ENCODE data around the gene C9orf72.

Gene C9orf72

DNA sequence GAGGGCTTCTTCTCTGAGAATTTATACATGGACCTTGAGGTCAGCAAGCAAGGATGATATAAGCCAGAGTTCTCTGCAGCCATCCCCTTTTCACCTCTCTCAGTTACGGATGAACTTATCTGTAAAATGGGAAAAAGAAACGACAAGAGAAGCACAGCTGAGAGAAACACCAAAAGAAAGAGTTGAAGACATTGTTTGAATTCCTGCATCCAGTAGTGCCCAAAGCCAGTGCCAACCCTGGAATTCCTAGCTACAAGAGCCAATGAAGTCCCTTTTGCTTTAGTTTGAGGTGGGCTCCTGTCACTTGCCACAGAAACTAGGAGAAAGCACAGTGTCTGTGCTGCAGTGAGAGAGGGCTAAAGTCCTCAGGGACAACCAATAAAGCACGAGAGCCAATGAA lies 37.1 kb downstream of the C9orf72 start:
- H3K4me3 ChIP-seq (ENCODE audit: low read depth, low read length), result no peak overlapping the region
- TF ChIP-seq, protein P1, sequence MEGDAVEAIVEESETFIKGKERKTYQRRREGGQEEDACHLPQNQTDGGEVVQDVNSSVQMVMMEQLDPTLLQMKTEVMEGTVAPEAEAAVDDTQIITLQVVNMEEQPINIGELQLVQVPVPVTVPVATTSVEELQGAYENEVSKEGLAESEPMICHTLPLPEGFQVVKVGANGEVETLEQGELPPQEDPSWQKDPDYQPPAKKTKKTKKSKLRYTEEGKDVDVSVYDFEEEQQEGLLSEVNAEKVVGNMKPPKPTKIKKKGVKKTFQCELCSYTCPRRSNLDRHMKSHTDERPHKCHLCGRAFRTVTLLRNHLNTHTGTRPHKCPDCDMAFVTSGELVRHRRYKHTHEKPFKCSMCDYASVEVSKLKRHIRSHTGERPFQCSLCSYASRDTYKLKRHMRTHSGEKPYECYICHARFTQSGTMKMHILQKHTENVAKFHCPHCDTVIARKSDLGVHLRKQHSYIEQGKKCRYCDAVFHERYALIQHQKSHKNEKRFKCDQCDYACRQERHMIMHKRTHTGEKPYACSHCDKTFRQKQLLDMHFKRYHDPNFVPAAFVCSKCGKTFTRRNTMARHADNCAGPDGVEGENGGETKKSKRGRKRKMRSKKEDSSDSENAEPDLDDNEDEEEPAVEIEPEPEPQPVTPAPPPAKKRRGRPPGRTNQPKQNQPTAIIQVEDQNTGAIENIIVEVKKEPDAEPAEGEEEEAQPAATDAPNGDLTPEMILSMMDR (IDR thresholded peaks at IDR 0.05; ENCODE audit: insufficient read depth, low read depth, low read length, missing control alignments), result no peak
- DNase-seq (ENCODE audit: low read depth), result no peak

DNA sequence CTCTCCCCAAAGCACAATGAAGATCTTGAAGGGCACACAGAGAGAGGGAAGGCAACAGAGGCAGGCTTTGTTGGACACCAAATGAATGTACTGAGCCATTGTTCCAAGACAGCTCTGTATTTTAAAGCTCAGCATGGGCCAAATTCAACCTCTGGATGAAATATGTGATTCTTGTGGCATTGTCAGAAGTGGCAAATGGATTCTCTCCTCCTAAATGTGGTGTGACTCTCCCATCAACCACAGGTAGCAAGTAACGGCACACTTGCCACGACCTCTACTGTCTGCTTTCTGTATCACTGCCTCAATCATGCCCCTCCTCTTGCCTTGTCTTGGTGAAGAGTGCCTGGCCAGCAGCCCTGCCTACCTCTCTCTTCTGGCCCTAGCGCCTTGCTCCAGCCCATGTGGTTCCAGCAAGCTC lies 37.6 kb downstream of the C9orf72 start:
- peak; percentile 63 for DNase-seq (ENCODE audit: low read depth)
- no peak overlapping the region for H3K4me3 ChIP-seq (ENCODE audit: low read depth, low read length)
- TF ChIP-seq, protein P1 (IDR thresholded peaks at IDR 0.05; ENCODE audit: insufficient read depth, low read depth, low read length, missing control alignments), result peak; percentile 52

DNA sequence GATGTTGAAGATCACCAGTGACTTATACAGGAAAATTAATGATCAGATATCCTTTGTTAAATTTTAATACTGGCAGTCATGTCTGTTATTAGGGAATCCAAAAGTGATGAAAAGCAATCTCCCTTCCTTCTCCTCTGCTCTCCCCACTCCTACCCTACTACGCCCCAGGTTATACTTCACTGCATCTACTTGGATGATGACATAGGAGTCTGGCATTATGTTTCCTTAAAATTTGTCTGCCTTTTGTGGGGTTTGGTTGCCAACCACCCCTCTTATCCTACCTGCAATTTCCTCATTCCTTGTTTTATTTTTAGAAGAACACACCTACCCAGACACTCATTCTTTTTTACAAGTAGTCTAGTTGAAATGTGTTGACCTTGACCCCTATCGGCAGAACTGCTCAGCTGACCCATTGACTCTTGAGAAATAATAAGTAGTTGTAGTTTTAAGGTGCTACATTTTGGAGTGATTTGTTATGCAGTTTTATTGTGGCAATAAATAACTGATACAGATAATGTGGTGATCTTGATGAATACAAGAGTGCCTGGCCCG lies 38.5 kb downstream of the C9orf72 start:
- TF ChIP-seq, protein P1 (IDR thresholded peaks at IDR 0.05; ENCODE audit: insufficient read depth, low read depth, low read length, missing control alignments), result no peak
- no peak overlapping the region for H3K4me3 ChIP-seq (ENCODE audit: low read depth, low read length)
- no peak for DNase-seq (ENCODE audit: low read depth)

DNA sequence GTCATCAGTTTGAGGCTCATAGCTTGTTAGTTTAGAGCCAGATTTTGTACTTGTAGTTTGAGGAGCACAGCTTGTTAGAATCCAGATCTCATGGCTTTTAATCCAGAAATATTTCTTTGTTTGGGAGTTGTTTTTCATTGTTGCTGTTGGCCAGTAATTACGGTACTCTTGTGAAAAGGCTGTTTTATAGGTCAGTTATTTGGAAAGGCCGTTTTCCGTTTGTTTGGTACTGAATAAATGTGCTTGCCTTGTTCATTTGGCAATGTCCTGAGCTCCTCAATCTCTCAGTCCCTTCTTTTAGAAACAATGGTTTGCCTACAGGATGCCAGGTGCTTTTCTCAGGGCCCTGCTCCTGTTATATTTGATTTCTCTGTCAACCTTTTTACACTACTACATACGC lies 39.1 kb downstream of the C9orf72 start:
- no peak for DNase-seq (ENCODE audit: low read depth)
- no peak overlapping the region for H3K4me3 ChIP-seq (ENCODE audit: low read depth, low read length)
- TF ChIP-seq, protein P1 (IDR thresholded peaks at IDR 0.05; ENCODE audit: insufficient read depth, low read depth, low read length, missing control alignments), result no peak

DNA sequence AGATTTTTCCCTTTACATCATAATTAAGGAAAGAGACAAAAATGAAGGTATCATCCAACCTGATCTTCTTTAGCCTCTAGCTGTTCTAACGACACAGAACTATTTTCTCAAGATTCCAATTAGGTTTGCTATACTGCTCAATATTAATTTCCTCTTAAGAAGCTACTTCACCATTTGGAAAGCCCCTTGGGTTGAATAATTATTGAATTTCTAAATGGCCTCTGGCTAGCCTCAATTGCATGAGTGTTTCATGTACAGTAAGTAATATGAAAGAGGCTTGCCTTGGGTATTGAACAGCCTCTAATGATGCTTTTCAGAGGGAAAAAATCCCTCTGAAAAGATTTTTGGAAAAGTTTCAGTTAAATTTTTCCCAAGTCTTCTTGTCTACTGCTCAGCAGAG lies 40.0 kb downstream of the C9orf72 start:
- TF ChIP-seq, protein P1 (IDR thresholded peaks at IDR 0.05; ENCODE audit: insufficient read depth, low read depth, low read length, missing control alignments), result no peak
- no peak for DNase-seq (ENCODE audit: low read depth)
- no peak overlapping the region for H3K4me3 ChIP-seq (ENCODE audit: low read depth, low read length)

DNA sequence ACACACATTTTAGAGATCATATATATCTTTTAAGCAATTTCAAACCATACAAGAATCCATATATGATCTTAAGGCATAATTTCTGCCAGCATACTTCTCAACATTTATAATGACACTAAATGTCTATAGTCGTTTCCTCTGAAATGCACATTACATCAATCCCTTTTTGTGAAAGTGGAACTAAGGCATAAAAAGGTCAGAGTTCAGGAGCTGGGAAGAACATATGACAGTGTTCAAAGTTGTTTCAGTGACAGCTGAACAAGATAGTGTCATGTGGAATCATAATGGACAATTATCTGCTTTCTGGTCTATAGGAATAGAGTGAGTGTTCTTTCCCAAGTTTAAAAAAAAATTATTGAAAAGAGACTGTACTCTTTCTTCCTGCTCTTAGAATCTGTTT lies 41.2 kb downstream of the C9orf72 start:
- TF ChIP-seq, protein P1 (IDR thresholded peaks at IDR 0.05; ENCODE audit: insufficient read depth, low read depth, low read length, missing control alignments), result no peak
- H3K4me3 ChIP-seq (ENCODE audit: low read depth, low read length), result no peak overlapping the region
- no peak for DNase-seq (ENCODE audit: low read depth)

Data from GM12865 (cell line).